Endothelial cell (in vitro differentiated cells): Measurements from ENCODE around the gene AKAP3. TPM values are rescaled to one million over a fixed set of nuclear protein-coding genes. Genes with fewer than 3 reads are reported as not detected.

Source experiments
- DNase-seq: peaks from one replicate; pipeline ENCODE4 v3.0.0; 2021; ENCODE audit warnings: low spot score
- H3K27ac Mint-ChIP-seq: one replicate; pipeline ENCODE4 v1.8.0; 2021; ENCODE audit warnings: mixed read lengths, inconsistent platforms; ENCODE audit not compliant: unreplicated experiment
- H3K27me3 Mint-ChIP-seq: one replicate; pipeline ENCODE4 v1.8.0; 2021; ENCODE audit warnings: mild to moderate bottlenecking, moderate library complexity, mixed read lengths, inconsistent platforms; ENCODE audit not compliant: unreplicated experiment
- H3K36me3 Mint-ChIP-seq: one replicate; pipeline ENCODE4 v1.8.0; 2021; ENCODE audit warnings: mild to moderate bottlenecking, low read depth, mixed read lengths, inconsistent platforms; ENCODE audit not compliant: unreplicated experiment
- H3K4me1 Mint-ChIP-seq: one replicate; pipeline ENCODE4 v1.8.0; 2021; ENCODE audit warnings: mild to moderate bottlenecking, mixed read lengths, inconsistent platforms; ENCODE audit not compliant: unreplicated experiment
- H3K4me3 Mint-ChIP-seq: one replicate; pipeline ENCODE4 v1.8.0; 2021; ENCODE audit warnings: mild to moderate bottlenecking, mixed read lengths, inconsistent platforms; ENCODE audit not compliant: unreplicated experiment
- H3K9me3 Mint-ChIP-seq: one replicate; pipeline ENCODE4 v1.8.0; 2021; ENCODE audit warnings: mixed read lengths, inconsistent platforms; ENCODE audit not compliant: unreplicated experiment
- CTCF ChIP-seq: fragments of 200-600 bp; sonication (generic); IDR thresholded peaks from one replicate; pipeline ENCODE4 v1.5.0; 2021; ENCODE audit warnings: antibody characterized with exemption; ENCODE audit not compliant: unreplicated experiment
- total RNA-seq: library from RNA; stranded (reverse); fragmentation: NEBNext Ultra II Directional; extraction: Animal tissue kit (Norgen Biotek cat#: 25700); gene quantifications from one replicate; pipeline ENCODE4 v1.2.1, GENCODE V29; 2021; ENCODE audit not compliant: unreplicated experiment

The AKAP3 gene
- total RNA-seq, 1 donor from 2014 or later, result 1.8 TPM

- no peaks in the 10 kb centered on the region for H3K9me3 Mint-ChIP-seq
- peak overlapping the region; percentile 63 for H3K4me3 Mint-ChIP-seq
- no peak for DNase-seq
- no peak for TF ChIP-seq CTCF
- peak overlapping the region; percentile 25 for H3K27ac Mint-ChIP-seq
- H3K36me3 Mint-ChIP-seq, result peaks cover 41% of the 10 kb centered on the region
- H3K4me1 Mint-ChIP-seq, result peaks cover 67% of the 10 kb centered on the region
- H3K27me3 Mint-ChIP-seq, result peaks cover 7% of the 10 kb centered on the region
Measured at GRCh38 chr12:4584896-4585295, 64.0 kb downstream of the AKAP3 start.

GRCh38 chr12:4584281-4584680 lies 64.6 kb downstream of the AKAP3 start:
- no peak for TF ChIP-seq CTCF
- Mint-ChIP-seq H3K27me3 (peaks cover 7% of the 10 kb centered on the region), H3K4me3 (peak overlapping the region; percentile 54), H3K9me3 (no peaks in the 10 kb centered on the region), H3K27ac (no peak overlapping the region), H3K4me1 (peaks cover 72% of the 10 kb centered on the region), H3K36me3 (peaks cover 36% of the 10 kb centered on the region)
- no peak for DNase-seq

DNA sequence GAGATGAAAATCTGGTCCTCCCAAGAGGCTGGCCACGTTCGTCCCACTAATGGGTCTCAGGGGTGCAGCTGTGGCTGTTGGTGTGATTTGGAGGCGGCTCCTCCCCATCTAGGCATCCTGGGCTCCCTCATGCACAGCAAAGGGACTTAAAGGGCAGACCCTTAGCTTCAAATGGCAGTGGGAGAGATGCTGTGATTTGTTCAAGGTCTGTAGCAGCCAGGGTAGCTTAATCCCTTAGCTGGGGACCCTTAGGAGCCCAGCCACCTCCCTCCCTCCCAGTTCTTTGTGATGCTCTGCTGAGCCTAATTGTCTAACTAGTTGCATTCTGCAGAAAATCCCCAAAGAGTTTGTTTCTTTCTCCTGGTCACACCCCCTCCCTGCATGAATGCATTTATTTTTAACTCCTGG lies 68.6 kb downstream of the AKAP3 start:
- H3K36me3 Mint-ChIP-seq, result peaks cover 15% of the 10 kb centered on the region
- H3K4me3 Mint-ChIP-seq, result peak overlapping the region; percentile 52
- peaks cover 5% of the 10 kb centered on the region for H3K27me3 Mint-ChIP-seq
- H3K4me1 Mint-ChIP-seq, result peaks cover 78% of the 10 kb centered on the region
- H3K27ac Mint-ChIP-seq, result peak overlapping the region; percentile 93
- H3K9me3 Mint-ChIP-seq, result no peaks in the 10 kb centered on the region
- DNase-seq, result no peak
- no peak for TF ChIP-seq CTCF

GRCh38 chr12:4579305-4580102 lies 69.3 kb downstream of the AKAP3 start:
- no peaks in the 10 kb centered on the region for H3K9me3 Mint-ChIP-seq
- DNase-seq, result no peak
- H3K27me3 Mint-ChIP-seq, result peaks cover 5% of the 10 kb centered on the region
- no peak for TF ChIP-seq CTCF
- no peak overlapping the region for H3K4me3 Mint-ChIP-seq
- H3K4me1 Mint-ChIP-seq, result peaks cover 78% of the 10 kb centered on the region
- H3K27ac Mint-ChIP-seq, result peak overlapping the region; percentile 93
- peaks cover 11% of the 10 kb centered on the region for H3K36me3 Mint-ChIP-seq

DNA sequence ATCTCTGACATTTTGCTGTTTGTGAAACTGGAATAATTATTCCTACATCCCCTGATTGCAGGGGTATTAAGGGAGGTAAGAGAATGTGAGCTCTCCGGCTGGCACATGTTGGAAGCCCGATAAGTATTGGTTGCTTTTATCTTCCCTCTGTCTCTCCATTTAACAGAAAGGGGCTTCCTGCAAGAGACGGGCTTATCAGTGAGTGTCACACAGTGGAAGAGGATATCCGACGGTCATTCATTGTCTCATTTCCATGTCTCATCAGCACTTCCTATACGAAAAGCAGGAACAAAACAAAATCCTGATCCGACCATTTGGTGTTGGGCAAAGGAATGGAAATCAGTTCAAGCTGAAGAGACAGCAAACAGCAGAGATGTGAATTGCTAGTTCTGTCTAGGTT lies 76.2 kb downstream of the AKAP3 start:
- DNase-seq, result peak; percentile 44
- Mint-ChIP-seq H3K4me1 (peaks cover 69% of the 10 kb centered on the region), H3K4me3 (peak overlapping the region; percentile 53), H3K27me3 (peaks cover 3% of the 10 kb centered on the region), H3K27ac (peak overlapping the region; percentile 99), H3K9me3 (no peaks in the 10 kb centered on the region), H3K36me3 (no peaks in the 10 kb centered on the region)
- TF ChIP-seq CTCF, result no peak
